Hematopoietic multipotent progenitor cell treated with erythropoietin and hydrocortisone succinate and interleukin-3 and kit ligand, for 8 days (in vitro differentiated cells): ENCODE data around the gene TBC1D16.

Source experiments
- DNase-seq: peaks from one replicate; pipeline ENCODE4 v3.0.0-alpha.2; 2015

TBC1D16 gene

DNA sequence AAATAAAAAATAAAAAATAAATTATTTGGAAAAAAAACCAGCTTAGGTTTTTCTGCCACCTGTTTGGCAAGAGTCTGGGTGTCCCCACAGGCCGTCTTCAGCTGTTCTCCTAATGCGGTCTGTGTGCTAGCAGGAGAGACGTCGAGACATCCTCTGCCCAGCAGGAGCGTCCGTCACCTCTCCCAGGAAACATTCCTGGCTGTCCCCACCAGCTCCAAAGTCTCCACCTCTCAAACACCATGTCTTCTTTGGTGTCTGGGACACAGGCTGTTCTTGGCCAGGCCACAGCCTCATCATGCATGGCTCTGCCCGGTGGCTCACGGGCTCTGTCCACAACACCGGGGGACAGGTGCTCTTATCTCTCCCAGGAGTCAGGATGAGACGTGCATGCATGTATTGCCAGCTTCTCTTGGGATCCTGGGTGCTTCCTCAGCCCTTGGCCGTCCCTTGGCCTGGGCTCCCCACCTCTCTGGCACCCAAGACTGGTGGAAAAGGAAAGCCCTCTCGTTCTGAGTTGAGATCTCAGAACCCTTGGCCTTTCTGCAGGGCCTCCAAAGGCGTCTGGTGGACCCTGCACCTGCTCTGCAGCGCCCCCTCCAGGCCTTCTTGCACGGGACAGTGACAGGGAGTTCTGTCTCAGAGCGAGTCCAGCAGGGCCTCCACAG lies 111.6 kb downstream of the TBC1D16 start:
- peak; percentile 95 for DNase-seq

DNA sequence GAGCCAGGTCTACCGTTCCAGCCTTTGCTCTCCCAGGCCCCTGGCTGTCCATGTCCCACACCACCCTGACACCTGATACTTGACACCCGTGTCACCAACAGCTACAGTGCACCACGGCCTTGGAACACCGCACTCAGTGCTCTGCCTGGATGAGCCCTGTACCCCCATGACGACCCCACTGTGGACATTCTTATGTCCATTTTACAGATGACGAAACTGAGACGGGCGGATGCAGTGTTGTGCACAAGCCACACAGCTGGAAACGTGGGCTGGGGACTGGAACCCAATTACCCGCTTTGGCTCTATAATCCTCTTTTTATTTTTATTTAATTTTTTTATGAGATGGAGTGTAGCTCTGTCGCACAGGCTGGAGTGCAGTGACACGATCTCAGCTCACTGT lies 112.9 kb downstream of the TBC1D16 start:
- no peak for DNase-seq

DNA sequence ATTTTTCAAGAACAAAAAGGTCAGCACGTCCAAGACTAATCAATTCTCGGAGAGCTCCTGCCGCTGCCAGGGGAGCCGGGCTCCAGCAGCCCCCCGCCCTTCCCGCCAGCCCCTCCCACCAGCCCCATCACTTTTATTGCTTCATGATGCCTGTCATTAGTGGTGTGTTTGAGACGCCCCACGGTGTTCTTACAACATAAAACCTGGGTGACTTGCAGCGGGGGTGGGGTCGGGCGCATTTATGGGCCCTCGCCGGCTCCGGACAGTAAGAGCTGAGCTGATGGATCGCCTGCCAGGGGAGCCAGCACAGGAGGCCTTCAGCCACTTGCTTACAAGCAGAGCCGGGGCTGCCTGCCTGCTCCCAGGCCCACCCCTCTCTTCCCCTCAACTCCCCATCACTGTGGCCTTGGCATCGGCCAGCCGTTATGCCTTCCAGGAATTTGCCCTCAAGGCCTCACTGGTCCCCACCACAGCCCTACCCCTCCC lies 113.5 kb downstream of the TBC1D16 start:
- peak; percentile 92 for DNase-seq

DNA sequence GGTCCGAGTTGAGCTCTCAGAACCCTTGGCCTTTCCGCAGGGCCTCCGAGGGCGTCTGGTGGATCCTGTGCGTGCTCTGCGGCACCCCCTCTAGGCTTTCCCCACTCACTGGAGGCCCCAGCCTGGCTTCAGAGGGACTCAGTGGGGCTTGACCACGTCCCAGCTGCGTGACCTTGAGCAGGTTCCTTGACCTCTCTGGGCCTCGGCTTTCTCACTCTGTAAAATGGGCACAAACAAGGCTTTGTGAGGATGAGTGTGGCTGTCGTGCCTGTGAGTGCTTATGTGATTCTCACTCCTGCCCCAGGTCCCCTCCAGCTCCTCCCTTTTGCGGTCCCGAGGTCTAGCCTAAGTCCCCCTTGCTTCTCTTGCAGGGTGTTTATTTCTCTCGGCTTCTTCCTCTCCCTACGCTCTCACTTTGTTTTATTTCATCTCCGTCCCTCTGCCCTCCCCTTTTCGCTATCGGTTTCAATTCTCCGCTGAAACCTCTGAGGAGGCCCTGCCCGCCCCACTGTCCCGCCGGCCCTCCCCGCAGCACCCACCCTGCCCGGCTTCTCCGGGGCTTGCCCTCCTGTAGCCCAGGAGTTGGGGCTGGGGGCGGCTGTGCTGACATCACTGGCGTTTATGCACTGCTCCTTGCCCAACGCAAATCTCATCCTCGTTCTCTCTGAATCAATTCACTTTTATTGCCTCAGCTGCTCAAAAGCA lies 114.1 kb downstream of the TBC1D16 start:
- peak; percentile 36 for DNase-seq

DNA sequence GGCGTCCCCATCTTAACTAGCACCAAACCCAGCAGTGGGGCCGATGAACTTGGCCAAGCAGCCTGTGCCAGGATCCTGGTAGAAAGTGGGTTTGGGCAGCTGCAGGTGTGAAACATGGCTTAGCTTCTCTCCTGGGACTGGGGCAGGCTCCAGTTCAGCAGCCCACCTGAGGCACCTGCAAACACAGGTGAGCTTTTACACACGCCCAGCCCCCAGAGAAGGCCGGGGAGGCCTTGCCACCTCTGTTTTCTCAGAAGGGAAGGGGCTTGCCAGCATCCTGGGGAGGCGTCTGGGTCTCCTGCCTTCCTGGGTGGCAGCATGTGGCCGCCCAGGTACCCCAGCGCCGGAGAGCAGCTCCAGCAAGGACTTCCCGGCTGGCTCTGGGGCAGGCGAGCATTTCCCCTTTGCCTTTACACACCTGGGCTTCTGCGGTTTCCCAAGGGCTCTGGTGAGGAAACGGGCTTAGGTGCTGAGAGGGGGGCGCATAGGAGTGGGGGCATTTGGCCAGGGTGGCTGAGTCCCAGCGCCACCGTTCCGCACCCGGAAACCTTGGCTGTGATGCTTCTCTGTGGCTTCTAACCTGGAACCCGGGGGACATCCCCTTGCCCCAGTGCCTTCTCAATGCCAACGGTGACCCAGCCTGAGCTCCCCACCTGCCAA lies 114.8 kb downstream of the TBC1D16 start:
- no peak for DNase-seq

DNA sequence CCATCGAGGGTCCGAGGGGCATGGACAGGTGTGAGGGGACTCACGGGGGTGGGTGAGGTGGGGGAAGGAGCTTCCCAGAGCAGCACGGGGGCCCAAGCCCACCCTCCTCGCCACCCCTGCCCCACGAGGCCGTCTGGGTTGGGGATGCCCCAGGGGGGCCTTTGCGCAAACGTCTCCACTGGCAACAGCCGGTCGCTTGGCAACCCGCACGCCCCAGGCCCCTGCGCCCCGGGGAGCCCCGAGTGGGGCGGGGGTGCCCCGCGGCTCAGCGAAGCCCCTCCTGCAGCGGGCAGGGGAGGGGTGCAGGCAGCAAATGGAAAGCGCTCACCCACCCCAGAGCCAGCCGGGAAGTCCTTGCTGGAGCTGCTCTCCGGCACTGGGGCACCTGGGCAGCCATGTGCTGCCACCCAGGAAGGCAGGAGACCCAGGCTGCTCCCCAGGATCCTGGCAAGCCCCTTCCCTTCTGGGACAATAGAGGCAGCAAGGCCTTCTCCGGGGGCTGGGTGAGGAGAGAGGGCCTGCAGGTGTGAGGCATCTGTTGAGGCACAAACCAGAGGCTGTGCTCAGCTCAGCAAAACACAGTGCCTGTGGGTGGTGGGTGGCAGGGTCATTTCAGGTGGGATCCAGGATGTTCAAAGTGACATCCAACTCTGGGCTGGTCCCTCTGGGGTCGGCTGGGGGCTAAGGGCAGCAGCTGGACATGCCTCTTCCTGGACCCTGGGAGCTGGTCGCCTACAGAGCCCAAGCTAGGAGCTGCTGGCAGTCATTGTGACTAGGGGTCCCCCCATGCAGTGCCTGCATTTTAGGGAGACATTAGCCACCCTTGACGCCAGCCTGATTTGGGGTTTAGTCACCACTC lies 115.6 kb downstream of the TBC1D16 start:
- DNase-seq = no peak

DNA sequence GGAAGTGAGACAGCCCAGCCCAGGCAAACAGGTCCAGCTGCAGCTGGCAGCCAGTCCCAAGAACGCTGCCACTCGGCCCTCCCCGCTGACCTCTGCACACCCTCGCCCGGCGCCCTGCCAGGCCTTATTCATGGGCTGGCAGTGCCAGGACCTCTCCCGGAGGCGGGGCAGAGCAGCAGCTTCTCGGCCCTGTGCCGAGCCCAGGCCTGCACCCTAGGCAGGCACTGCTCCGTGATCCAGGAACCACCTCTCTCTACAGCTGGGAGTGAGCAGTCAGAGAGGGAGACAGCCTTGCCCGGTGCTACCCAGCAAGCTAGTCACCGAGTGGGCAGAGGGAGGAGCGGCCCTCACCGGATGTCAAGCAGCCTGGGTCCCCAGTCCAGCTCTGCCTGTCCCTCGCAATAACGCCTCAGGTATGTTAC lies 116.5 kb downstream of the TBC1D16 start:
- no peak for DNase-seq

DNA sequence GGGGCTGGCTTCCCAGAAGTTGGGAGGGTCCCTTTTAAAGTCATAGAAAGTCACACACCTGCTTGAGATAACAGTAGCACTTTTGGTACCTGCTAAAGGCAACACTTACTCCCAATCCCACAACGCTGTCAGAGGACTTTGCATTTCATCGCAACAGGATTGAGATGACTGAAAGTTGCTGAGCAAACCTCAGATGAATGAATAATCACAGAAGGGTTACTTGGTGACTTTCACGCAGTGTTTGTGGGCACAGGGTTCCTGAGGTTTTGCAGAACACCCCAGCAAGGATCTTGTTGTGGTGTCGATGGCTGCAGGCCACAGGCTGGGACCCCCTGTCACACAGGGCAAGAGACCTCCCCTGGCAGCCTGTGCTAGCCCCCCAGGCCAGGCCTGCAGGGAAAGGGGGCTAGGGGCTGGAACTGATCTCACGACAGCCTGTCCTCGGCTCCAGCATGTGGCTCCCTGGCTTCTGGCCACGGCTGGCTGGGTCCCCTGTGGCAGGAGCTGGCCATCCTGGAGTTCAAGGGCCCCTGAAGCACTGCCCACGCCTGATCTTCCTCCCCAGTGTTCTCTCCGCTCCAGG lies 117.0 kb downstream of the TBC1D16 start:
- no peak for DNase-seq

DNA sequence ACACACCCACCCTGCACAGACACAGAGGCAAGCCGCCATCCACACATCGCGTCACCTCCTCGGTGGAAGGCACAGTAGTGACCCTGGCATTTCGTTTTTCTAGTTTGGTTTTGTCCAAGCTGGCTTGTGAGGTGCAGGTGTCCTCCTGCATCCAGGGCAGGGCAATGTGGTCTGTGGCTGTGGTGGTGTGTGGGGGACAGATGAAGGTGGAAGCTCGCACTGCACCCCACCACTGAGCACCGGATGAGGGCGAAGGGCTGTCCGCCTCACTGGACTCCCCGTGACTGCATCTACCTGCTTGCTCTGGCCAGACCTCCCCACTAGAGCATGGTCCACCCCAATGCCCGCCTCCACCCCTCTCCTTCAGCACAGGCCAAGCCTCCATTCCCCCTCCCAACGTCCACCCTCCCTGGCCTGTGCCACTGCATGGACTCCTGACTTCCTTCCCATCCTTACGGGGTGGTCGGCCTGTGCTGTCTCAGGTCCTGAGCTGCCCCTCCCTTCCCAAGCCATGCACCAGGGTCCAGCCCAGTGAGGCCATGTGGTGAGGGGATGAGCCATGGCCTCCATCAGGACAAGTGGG lies 117.7 kb downstream of the TBC1D16 start:
- no peak for DNase-seq

DNA sequence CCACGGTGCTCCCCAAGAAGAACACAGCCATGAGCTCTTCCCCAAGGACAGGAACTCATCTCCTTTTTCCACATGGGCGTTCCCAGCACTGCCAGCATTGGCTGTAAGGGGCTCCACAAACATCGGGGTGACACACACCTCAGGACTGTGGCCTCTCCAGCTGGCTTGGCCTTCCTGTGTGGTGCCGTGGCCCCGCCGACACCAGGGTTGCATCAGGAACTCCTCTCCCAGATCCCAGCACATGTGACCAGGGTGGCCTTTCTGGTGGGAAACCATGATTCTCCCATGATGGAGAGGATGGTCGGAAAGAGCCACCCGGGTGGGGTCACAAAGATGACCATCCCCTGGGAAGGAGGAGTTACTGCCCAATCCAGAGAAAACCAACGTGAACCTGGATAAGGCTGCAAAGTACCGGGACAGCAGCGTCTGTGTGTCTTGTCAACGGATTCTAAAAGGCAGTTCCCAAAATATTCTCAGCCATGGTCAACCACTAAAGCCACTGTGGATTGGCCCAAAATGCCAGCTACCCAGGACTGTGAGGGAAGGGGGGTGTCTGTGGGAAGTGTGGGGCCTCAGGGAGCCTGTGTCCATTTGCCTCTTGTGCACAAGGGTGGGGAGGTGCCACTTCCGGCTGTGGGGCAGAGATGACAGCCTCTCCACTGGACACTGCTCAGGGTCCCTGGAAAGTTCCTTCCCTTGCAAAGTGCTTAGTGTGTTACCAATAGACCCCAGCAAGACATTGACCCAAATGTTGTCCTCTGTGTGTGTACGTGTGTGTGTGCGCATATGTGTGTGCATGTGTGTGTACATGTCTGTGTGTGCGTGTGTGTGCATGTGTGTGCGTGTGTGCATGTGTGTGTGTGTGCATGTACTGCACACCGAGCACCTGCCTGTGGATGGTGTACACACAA lies 118.4 kb downstream of the TBC1D16 start:
- DNase-seq = no peak

DNA sequence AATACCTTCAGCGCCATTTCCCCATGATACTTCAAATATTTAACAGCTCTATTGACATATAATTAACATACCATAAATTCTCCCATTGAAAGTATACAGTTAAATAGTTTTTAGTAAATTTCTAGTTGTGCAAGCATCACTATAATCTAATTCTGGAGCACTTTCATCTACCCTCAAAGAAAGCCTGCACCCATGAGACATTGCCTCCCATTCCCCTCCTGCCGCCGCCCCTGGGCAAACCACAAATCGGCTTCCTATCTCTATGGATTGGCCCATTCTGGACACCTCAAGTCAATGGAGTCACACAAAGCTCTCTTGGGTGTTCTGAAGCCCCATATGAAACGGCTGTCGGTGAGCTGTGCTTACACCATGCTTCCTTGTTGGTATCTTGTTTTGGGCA lies 119.2 kb downstream of the TBC1D16 start:
- no peak for DNase-seq

DNA sequence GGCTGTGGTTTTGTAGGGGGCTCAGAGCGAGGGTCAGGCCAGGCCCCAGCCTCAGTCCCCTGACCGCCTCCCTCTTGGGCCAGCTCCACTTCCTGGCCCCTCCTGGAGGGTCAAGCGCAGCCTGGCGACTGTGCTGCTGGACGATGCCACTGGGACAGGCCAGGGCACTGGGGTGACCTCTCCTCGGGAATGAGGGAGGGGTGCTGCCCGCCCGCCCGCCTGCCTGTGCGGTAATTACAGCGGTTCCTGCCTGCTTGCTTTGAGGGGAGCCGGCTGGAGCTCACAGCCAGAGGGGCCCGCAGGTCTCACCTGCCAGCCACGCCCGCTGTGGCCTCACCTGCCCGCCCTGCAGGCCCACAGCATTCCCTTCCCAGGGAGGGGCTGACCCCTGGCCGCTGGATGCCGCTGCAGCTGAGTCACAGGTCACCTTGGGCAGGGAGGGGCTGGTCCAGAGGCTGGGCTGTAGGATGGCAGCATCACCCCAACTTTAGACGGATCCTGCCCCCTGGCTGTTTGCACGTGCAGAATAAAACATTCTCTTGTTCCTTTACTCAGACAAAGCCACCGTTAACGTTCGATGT lies 119.7 kb downstream of the TBC1D16 start:
- DNase-seq = peak; percentile 68

DNA sequence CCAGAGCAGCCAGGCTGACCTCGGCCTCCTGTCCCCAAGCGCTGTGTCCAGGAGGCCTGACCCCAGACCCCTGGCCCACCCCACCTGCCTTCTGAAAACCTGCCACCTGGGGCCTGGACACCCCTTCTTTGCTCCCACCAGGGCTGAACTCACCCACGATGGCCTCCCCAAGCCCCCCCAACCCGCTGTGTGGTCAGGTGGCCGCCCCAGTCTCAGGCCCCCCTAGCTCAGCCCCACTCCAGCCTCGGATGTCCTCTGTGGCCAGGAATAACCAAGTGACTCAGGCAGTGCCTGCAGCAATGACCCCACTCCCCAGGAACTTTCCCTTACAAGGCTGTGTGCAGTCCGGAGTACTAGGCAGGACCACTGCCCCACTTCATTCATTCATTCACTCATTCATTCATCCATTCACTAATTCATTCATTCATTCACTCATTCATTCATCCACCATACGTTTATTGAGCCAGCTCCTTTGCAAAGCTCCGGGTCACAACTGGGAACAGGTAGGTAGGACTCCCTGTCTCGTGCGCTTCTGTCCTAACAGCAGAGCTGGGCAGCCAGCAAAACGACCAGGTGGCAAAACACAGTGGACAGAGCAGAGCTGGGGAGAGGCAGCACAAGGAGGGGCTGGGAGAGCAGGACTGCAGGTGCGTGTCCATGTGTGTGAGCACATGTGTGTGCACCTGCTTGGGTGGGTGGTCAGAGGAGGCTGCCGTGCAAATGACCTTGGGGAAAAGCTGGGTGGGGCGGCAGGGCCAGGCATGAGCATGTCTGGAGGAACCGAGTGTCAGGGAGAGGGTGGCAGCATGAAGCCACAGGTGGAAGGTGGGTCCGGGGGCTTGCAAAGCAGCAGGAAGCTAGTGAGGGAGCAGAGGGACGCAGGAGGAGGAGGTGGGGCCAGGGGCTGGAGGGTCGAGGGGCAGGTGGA lies 120.6 kb downstream of the TBC1D16 start:
- no peak for DNase-seq

DNA sequence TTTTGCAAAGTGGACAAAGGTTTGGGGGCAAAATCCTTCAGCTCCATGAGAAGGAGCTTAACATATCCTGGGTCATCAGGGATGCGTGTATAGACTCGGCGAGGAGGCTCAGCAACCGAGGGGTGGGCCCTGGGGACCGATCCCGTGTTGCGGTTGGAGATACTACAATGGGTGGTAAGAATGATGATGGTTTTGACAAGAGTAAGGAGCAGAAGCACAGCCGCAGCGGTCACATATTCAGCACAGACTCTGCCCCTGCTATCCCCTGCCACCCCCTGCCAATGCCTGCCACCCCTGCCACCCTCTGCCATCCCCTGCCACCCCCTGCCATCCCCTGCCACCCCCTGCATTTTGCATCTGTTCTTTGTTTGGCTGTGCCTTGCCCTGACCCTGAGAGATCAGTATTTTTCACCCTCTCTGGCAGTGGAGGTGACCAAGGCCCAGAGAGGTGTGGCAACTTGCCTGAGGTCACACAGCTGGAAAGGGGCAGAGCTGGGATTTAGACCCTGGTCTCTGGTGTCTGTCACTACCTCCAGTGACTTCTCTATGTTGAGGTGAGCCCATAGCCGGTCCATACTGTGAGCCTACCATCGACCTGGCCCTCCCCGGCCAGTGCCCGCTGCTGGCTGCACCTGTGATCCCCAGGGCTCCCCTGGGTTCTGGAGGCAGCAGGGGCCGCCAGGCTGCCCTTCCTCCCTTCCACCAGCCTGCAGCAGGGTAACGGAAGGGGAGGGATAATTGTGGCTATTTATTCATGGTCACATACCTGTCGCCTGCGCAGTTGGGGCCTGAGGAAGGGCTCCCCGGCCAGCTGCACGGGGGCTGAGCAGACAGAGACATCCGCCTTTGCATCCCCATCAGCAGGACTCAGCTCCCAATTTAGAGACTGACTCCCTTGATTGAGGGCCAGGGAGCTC lies 121.5 kb downstream of the TBC1D16 start:
- no peak for DNase-seq

DNA sequence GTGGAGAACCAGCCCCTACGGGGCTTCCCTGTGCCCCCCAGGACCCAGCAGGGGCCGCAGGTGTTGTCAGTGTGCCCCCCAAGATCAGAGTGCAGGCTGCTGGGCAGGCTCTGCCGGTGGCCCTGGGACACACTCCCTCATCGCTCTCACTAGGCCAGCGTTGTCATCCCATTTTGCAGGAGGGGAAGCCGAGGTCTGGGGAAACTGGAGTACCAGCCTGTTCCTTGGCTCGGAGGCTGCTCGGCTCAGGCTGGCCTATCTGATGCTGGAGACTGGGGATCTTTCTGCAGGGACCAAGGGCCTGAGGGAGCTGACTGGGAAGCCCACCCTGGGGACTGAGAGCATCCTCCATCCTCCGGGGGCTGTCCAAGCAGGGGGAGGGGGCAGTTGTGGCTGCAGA lies 122.2 kb downstream of the TBC1D16 start:
- no peak for DNase-seq

DNA sequence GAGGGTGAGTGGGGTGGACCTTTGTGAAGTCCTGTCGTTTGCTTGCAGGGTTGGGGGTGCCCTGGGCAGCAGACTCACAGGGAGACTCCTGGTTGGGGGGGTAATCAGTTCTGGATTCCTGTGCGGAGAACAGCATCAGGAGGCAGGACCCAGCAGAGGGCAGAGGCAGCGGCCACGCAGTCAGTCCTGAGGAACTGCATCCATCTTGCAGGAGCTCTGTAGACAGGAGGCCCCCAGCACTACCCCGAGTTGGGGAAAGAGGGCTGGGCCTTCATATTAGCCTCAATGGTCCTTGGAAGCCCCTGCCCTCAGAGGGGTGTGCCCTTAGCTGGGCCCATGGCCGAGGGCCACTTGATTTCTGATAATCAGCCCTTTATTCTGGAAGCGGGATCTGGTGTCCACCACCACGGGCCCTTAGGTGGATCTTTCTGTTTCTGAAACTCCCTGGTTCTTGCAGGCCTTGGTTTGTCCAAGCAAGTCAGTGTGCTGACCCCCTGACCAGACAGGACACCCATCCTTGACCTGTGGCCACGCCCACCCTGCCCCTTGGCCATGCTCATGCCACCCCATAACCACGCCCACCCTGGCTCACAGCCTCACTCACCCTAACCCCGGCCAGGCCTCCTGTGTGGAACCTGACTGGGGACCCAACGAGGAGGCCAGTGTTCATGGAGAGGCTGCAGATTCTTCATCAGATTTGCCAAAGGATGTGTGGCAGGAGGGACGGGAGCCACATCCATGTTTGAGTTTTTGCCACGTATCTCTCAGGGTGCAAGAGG lies 122.9 kb downstream of the TBC1D16 start:
- no peak for DNase-seq
